ENCODE measurements around the gene TACC2. TPM values are rescaled to one million over a fixed set of nuclear protein-coding genes. Genes with fewer than 3 reads are reported as not detected.

TACC2 gene
- total and polyA plus RNA-seq, 9 of the 15 experiments (the other 6 are each of a cell fraction or from before 2014, with no cell fraction given), result under 0.01 to 0.35 (median 0.03) TPM; not detected in 6

GRCh38 chr10:122141821-122142640 is 153.1 kb downstream of the TACC2 start:
- no TSS peak for BruUV-seq (replicated peaks)
- H3K27me3 ChIP-seq (ENCODE audit: control insufficient read depth in 2 of 2, insufficient read depth in 2 of 2, low read length in 2 of 2), result peaks cover 2 to 28% of the 10 kb centered on the region in 2 experiments; a peak in 4 of 5 replicates
- H3K9ac ChIP-seq (ENCODE audit: insufficient read depth in 1 of 2, low read depth in 2 of 2, low read length in 2 of 2), result no peak overlapping the region
- in situ Hi-C loops (cut with MboI), result loop anchor here (25.0 kb wide), 1 partner anchor 295 kb away; no protein-coding TSS in a partner anchor
- no peak for ATAC-seq
- no peak overlapping the region for H3K4me3 ChIP-seq
- no peak for DNase-seq (ENCODE audit: extremely low read depth in 1 of 4, low spot score in 3 of 4)
- H3K4me2 ChIP-seq (ENCODE audit: insufficient read depth, low read length), result no peak overlapping the region
- H3K36me3 ChIP-seq (ENCODE audit: control insufficient read depth, insufficient read depth, low read length), result no peaks in the 10 kb centered on the region
- CTCF ChIA-PET (ENCODE audit: low intra/inter-chr PET ratio), result no interaction called here
- POLR2A ChIA-PET, result no interaction called here
- no peak for FAIRE-seq
- H4K20me1 ChIP-seq (replicated peaks; ENCODE audit: control insufficient read depth, insufficient read depth, low read length), result no peaks in the 10 kb centered on the region
- TF ChIP-seq MEF2D (tag; conservative IDR thresholded peaks at IDR 0.05; ENCODE audit: low read depth), result no peak
- no peak for TF ChIP-seq BHLHE40 (IDR thresholded peaks at IDR 0.05; ENCODE audit: low read length)
- no peak for TF ChIP-seq FOXA1 (IDR thresholded peaks at IDR 0.05; ENCODE audit: borderline replicate concordance)
- no peak for TF ChIP-seq CBX5 (IDR thresholded peaks at IDR 0.05; ENCODE audit: borderline replicate concordance, low read depth)
- no peak for TF ChIP-seq E2F5 (CRISPR knock-in tag; IDR thresholded peaks at IDR 0.05)
- TF ChIP-seq DDX20 (tag; IDR thresholded peaks at IDR 0.05; ENCODE audit: low read depth), result no peak
- no peak for TF ChIP-seq ZNF165 (CRISPR knock-in tag; IDR thresholded peaks at IDR 0.05; ENCODE audit: borderline replicate concordance)
- no peak for TF ChIP-seq ZFP36 (IDR thresholded peaks at IDR 0.05; ENCODE audit: low read depth, low read length, partially characterized antibody)
- no peak for TF ChIP-seq CBX1 (IDR thresholded peaks at IDR 0.05; ENCODE audit: low read depth)
- no peak for TF ChIP-seq ZNF384 (IDR thresholded peaks at IDR 0.05; ENCODE audit: low read depth, low read length)
- TF ChIP-seq CAMTA2 (CRISPR knock-in tag; conservative IDR thresholded peaks at IDR 0.05), result no peak
- H3K9me3 ChIP-seq (replicated peaks; ENCODE audit: control insufficient read depth, insufficient read depth, low read depth, low read length), result no peaks in the 10 kb centered on the region
- no peak overlapping the region for H3K27ac ChIP-seq (ENCODE audit: extremely low read depth, low read depth, low read length)
- WGBS (ENCODE audit: insufficient coverage, low coverage, missing lambda C conversion rate), result 4% methylated on average over 15 of the region's 15 CpGs
- intact Hi-C loops (cut with micrococcal nuclease), result loop anchor here (5.0 to 10.0 kb wide), 2 partner anchors 123 to 295 kb away; no protein-coding TSS in a partner anchor
- H3K4me1 ChIP-seq (replicated peaks in 1 of 2; ENCODE audit: control insufficient read depth in 2 of 2, insufficient read depth in 2 of 2, low read length in 2 of 2), result no peaks in the 10 kb centered on the region
- no peaks in the 10 kb centered on the region for H3K79me2 ChIP-seq (ENCODE audit: control insufficient read depth, insufficient read depth, low read length)
- H3K9me1 ChIP-seq (ENCODE audit: control insufficient read depth, insufficient read depth, low read length), result no peaks in the 10 kb centered on the region
- no peak overlapping the region for H2AFZ ChIP-seq (ENCODE audit: low read depth, low read length)
